Heart left ventricle (tissue), 16 donors: ENCODE measurements around the gene NDST3. TPM values are rescaled to one million over a fixed set of nuclear protein-coding genes. Genes with fewer than 3 reads are reported as not detected.

Experiments used
- ATAC-seq, 4 donors: fragments of 200-7000 bp; cut with Tn5 transposase; one replicate each; pipeline ENCODE4 v1.9.1; 2020 to 2022; ENCODE audit warnings: moderate library complexity in 4 of 4, mild to moderate bottlenecking in 3 of 4, moderate number of reproducible peaks in 1 of 4
- DNase-seq, 5 donors: peaks; one replicate each; pipeline ENCODE4 v3.0.0-alpha.2; 2020
- H3K27ac ChIP-seq, 12 donors: fragments of 200-600 bp; sonication (generic) in 4 of 12; one replicate each; pipeline versions ENCODE4 v1.5.0 to v1.8.0; 2016 to 2022; ENCODE audit warnings: mild to moderate bottlenecking in 2 of 12
- H3K27me3 ChIP-seq, 9 donors: fragments of 200-600 bp; sonication (generic) in 2 of 9; one replicate each; pipeline versions ENCODE4 v1.5.1 to v1.8.0; 2016 to 2022; ENCODE audit warnings: mild to moderate bottlenecking in 3 of 9
- H3K36me3 ChIP-seq, 9 donors: fragments of 200-600 bp; sonication (generic) in 2 of 9; one replicate each; pipeline versions ENCODE4 v1.5.0 to v1.8.0; 2018 to 2022; ENCODE audit warnings: mild to moderate bottlenecking in 2 of 9
- H3K4me1 ChIP-seq, 12 donors: fragments of 200-600 bp; sonication (generic) in 4 of 12; one replicate each; pipeline versions ENCODE4 v1.5.0 to v1.8.0; 2016 to 2022; ENCODE audit warnings: mild to moderate bottlenecking in 3 of 12
- H3K4me3 ChIP-seq, 12 donors: fragments of 200-600 bp; sonication (generic) in 4 of 12; one replicate each; pipeline versions ENCODE4 v1.5.0 to v1.8.0; 2017 to 2022; ENCODE audit warnings: mild to moderate bottlenecking in 9 of 12, moderate library complexity in 4 of 12
- H3K9me3 ChIP-seq, 12 donors: fragments of 200-600 bp; sonication (generic) in 4 of 12; one replicate each; pipeline versions ENCODE4 v1.5.0 to v1.8.0; 2016 to 2022; ENCODE audit warnings: mild to moderate bottlenecking in 1 of 12
- CTCF ChIP-seq, 12 donors: fragments of 200-600 bp; sonication (generic) in 4 of 12; IDR thresholded peaks; one replicate each; pipeline versions ENCODE4 v1.5.0 to v1.8.0; 2018 to 2022; ENCODE audit warnings: antibody characterized with exemption in 12 of 12, mild to moderate bottlenecking in 5 of 12
- POLR2A ChIP-seq, 2 donors: fragments of 450-650 bp; IDR thresholded peaks; one replicate each; pipeline ENCODE4 v1.6.1; 2017; ENCODE audit warnings: antibody characterized with exemption in 2 of 2, mild to moderate bottlenecking in 2 of 2, moderate library complexity in 2 of 2
- WGBS, 4 donors: extraction: QIAGEN DNeasy Blood & Tissue Kit in 2 of 4; methylation state at CpG; one replicate each; pipeline versions ENCODE4 v1.1.5 to v1.1.7; 2013 to 2018; 5-methylcytosine and 5-hydroxymethylcytosine counted together
- intact Hi-C, 10 donors: fragments of 100-400 bp; cut with DNase I; formaldehyde crosslinking; loops; one replicate each; pipeline versions ENCODE4 v1.11.1 to v1.14.2; 2022
- polyA plus RNA-seq, 2 donors: library from polyadenylated mRNA; stranded (reverse); fragments of 200-250 nt; gene quantifications; one replicate each; pipeline ENCODE4 v1.2.3, GENCODE V29; 2013
- total RNA-seq, 9 donors: library from RNA; depleted of rRNA in 2 of 9; stranded (reverse); fragments of >200 nt in 2 of 9; fragmentation: NEBNext Ultra II Directional in 3 of 9; extraction: Animal tissue kit (Norgen Biotek cat#: 25700) in 3 of 9; gene quantifications; one replicate each; pipeline versions ENCODE4 v1.1.0 to v1.2.4, GENCODE V29; 2016 to 2023
- donor health status: ischemic (EF 13 %, LVEDD 7.1; RV severe dilation, severe dysfunction).
- donor health status: healthy with polysubstance abuse.
- donor health status: DM: no; HTN: yes; CAD: no.
- donor health status: DM: no; HTN: no; CAD: no.
- donor health status: ischemic (EF 25% LVEDD 6.9; RV normal size, moderate dysfunction).
- donor health status: ischemic (EF 25% LVEDD 5.7; RV mildly dilated, moderate dysfunction).
- donor health status: healthy.
- donor health status: DM: yes; HTN: yes; CAD: no.
- donor health status: ischemic (EF 35%, LVEDD 5.7; RV mildly dilated, moderate dysfunction).
- donor health status: nonischemic (EF 11% LVEDD 7.7; RV severe dilation, severe dysfunction).
- donor health status: DM: yes; HTN: yes; CAD: no.
- donor health status: PGD.
- donor health status: ischemic (EF 29% LVEDD 5.4; RV normal size, mild dysfunction).
- donor health status: nonischemic (EF 23%, LVEDD 6.1; RV moderate dilation, normal function).

The NDST3 gene
- total and polyA plus RNA-seq, 11 donors: 0.29 TPM; not detected in 10

GRCh38 chr4:118004088-118004487, 30.2 kb upstream of the NDST3 start:
- ATAC-seq (no peak), DNase-seq (no peak)
- intact Hi-C loops: no loop called here
- TF ChIP-seq CTCF (IDR thresholded peaks at IDR 0.05) (no peak), POLR2A (IDR thresholded peaks at IDR 0.05) (no peak)
- no peaks in the 10 kb centered on the region for H3K9me3 ChIP-seq
- no peaks in the 10 kb centered on the region for H3K27me3 ChIP-seq
- no peaks in the 10 kb centered on the region for H3K36me3 ChIP-seq
- WGBS, 4 donors: 86 to 88% (median 86%) methylated on average over 2 of the region's 2 CpGs
- no peak overlapping the region for H3K27ac ChIP-seq
- H3K4me3 ChIP-seq: no peak overlapping the region
- H3K4me1 ChIP-seq: no peaks in the 10 kb centered on the region

- no peaks in the 10 kb centered on the region for H3K4me1 ChIP-seq
- no peak for TF ChIP-seq CTCF (IDR thresholded peaks at IDR 0.05)
- TF ChIP-seq POLR2A (IDR thresholded peaks at IDR 0.05): no peak
- H3K27ac ChIP-seq: no peak overlapping the region
- intact Hi-C loops: no loop called here
- DNase-seq: no peak
- no peaks in the 10 kb centered on the region for H3K27me3 ChIP-seq
- H3K4me3 ChIP-seq: no peak overlapping the region
- ATAC-seq: no peak
- WGBS, 4 donors: 70 to 80% (median 76%) methylated on average over 3 of the region's 3 CpGs
- H3K9me3 ChIP-seq: no peaks in the 10 kb centered on the region
- no peaks in the 10 kb centered on the region for H3K36me3 ChIP-seq
These were observed 28.4 kb upstream of the NDST3 start for GRCh38 chr4:118005883-118006282.

- no peak for ATAC-seq
- H3K4me1 ChIP-seq: no peaks in the 10 kb centered on the region
- WGBS, 4 donors: 81 to 94% (median 87%) methylated on average over 2 of the region's 2 CpGs
- no peaks in the 10 kb centered on the region for H3K36me3 ChIP-seq
- no peaks in the 10 kb centered on the region for H3K27me3 ChIP-seq
- no peak overlapping the region for H3K27ac ChIP-seq
- TF ChIP-seq POLR2A (IDR thresholded peaks at IDR 0.05): no peak
- TF ChIP-seq CTCF (IDR thresholded peaks at IDR 0.05): peak in 1 of 12 donors; percentile 4
- H3K4me3 ChIP-seq: no peak overlapping the region
- intact Hi-C loops: no loop called here
- DNase-seq: no peak
- H3K9me3 ChIP-seq: no peaks in the 10 kb centered on the region
These were observed 22.1 kb upstream of the NDST3 start for GRCh38 chr4:118012142-118012541.

GRCh38 chr4:118014831-118015230, 19.5 kb upstream of the NDST3 start:
- ATAC-seq (no peak), DNase-seq (no peak)
- intact Hi-C loops: no loop called here
- WGBS, 4 donors: 75 to 92% (median 88%) methylated on average over 3 of the region's 3 CpGs
- Histone ChIP-seq H3K9me3 (no peaks in the 10 kb centered on the region), H3K36me3 (no peaks in the 10 kb centered on the region), H3K27me3 (no peaks in the 10 kb centered on the region), H3K27ac (no peak overlapping the region), H3K4me3 (no peak overlapping the region), H3K4me1 (no peaks in the 10 kb centered on the region)
- no peak for TF ChIP-seq POLR2A (IDR thresholded peaks at IDR 0.05)
- TF ChIP-seq CTCF (IDR thresholded peaks at IDR 0.05): no peak
